ENCODE measurements around the gene ZNF688. TPM values are rescaled to one million over a fixed set of nuclear protein-coding genes. Genes with fewer than 3 reads are reported as not detected.

ZNF688 gene
- total and polyA plus RNA-seq, 2 of the 13 experiments (the other 11 are each of a cell fraction or from before 2014, with no cell fraction given): 2.4 to 5.4 TPM

GRCh38 chr16:30541502-30542329, 29.8 kb downstream of the ZNF688 start (continued):
- TF ChIP-seq MAZ (IDR thresholded peaks at IDR 0.05; ENCODE audit: borderline replicate concordance, low read depth, low read length): no peak
- TF ChIP-seq MAZ (CRISPR knock-in tag; IDR thresholded peaks at IDR 0.05; ENCODE audit: low read depth): 0 out of 2 replicates have a peak, but pooled peaks have one; percentile 2
- TF ChIP-seq JUND (CRISPR knock-in tag; IDR thresholded peaks at IDR 0.05): no peak
- TF ChIP-seq SIN3B (IDR thresholded peaks at IDR 0.05; ENCODE audit: low read length): no peak
- no peak for TF ChIP-seq ZBTB4 (CRISPR knock-in tag; IDR thresholded peaks at IDR 0.05; ENCODE audit: borderline replicate concordance)
- TF ChIP-seq CC2D1A (CRISPR knock-in tag; IDR thresholded peaks at IDR 0.05): no peak
- TF ChIP-seq BRD4 (CRISPR knock-in tag; IDR thresholded peaks at IDR 0.05): no peak
- TF ChIP-seq HOXA3 (CRISPR knock-in tag; IDR thresholded peaks at IDR 0.05): peak; percentile 43; the same call in 1 of the 2 replicates
- TF ChIP-seq ZZZ3 (CRISPR knock-in tag; IDR thresholded peaks at IDR 0.05; ENCODE audit: borderline replicate concordance): no peak
- TF ChIP-seq RBFOX2 (IDR thresholded peaks at IDR 0.05; ENCODE audit: low read depth, low read length): no peak
- TF ChIP-seq TARDBP (CRISPR knock-in tag; IDR thresholded peaks at IDR 0.05): peak; percentile 54; the same call in 1 of the 2 replicates
- TF ChIP-seq ETV6 (CRISPR knock-in tag; conservative IDR thresholded peaks at IDR 0.05): no peak
- 0 out of 2 replicates have a peak, but pooled peaks have one; percentile 32 for TF ChIP-seq GZF1 (CRISPR knock-in tag; IDR thresholded peaks at IDR 0.05)
- no peak for TF ChIP-seq ZNF282 (IDR thresholded peaks at IDR 0.05; ENCODE audit: partially characterized antibody)
- TF ChIP-seq, protein P1, sequence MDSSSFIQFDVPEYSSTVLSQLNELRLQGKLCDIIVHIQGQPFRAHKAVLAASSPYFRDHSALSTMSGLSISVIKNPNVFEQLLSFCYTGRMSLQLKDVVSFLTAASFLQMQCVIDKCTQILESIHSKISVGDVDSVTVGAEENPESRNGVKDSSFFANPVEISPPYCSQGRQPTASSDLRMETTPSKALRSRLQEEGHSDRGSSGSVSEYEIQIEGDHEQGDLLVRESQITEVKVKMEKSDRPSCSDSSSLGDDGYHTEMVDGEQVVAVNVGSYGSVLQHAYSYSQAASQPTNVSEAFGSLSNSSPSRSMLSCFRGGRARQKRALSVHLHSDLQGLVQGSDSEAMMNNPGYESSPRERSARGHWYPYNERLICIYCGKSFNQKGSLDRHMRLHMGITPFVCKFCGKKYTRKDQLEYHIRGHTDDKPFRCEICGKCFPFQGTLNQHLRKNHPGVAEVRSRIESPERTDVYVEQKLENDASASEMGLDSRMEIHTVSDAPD (CRISPR knock-in tag; IDR thresholded peaks at IDR 0.05): 0 out of 2 replicates have a peak, but pooled peaks have one; percentile 60
- no peak for TF ChIP-seq TSC22D2 (CRISPR knock-in tag; IDR thresholded peaks at IDR 0.05; ENCODE audit: borderline replicate concordance)
- no peak for TF ChIP-seq ZHX1 (CRISPR knock-in tag; IDR thresholded peaks at IDR 0.05; ENCODE audit: low read depth)
- no peak for TF ChIP-seq ZNF615 (CRISPR knock-in tag; IDR thresholded peaks at IDR 0.05; ENCODE audit: borderline replicate concordance)
- TF ChIP-seq ESRRA (CRISPR knock-in tag; IDR thresholded peaks at IDR 0.05; ENCODE audit: low read depth): no peak
- 0 out of 2 replicates have a peak, but pooled peaks have one; percentile 17 for TF ChIP-seq PRMT3 (CRISPR knock-in tag; IDR thresholded peaks at IDR 0.05; ENCODE audit: borderline replicate concordance, low read depth)
- TF ChIP-seq NBN (conservative IDR thresholded peaks at IDR 0.05): no peak

All from HepG2 (cell line).